T-helper 2 cell (primary cell): ENCODE data around the gene STUM.
A peak's percentile ranks its signal among the peaks of the same experiment; 100 is the strongest.
"Not testable (repeated sequence)": the region's sequence is repeated elsewhere in the genome, so short reads cannot be mapped to it uniquely, and the experiment has no call there.

Experiments used
- DNase-seq, 5 experiments: peaks; one replicate each; pipeline versions ENCODE4 v3.0.0 to v3.0.0-alpha.2; 2012 to 2022

The STUM gene

GRCh38 chr1:226628612-226629155 lies 80.1 kb downstream of the STUM start:
- no peak for DNase-seq

GRCh38 chr1:226629210-226629895 lies 80.8 kb downstream of the STUM start:
- no peak for DNase-seq

- DNase-seq = no peak
These were observed 81.5 kb downstream of the STUM start for GRCh38 chr1:226629896-226630550.

GRCh38 chr1:226630592-226630991 lies 82.0 kb downstream of the STUM start:
- no peak for DNase-seq

GRCh38 chr1:226631229-226632000 lies 82.9 kb downstream of the STUM start:
- no peak for DNase-seq

- DNase-seq = no peak
These were observed 83.8 kb downstream of the STUM start for GRCh38 chr1:226632169-226632879.

- no peak for DNase-seq
These were observed 84.4 kb downstream of the STUM start for GRCh38 chr1:226632922-226633351.

- DNase-seq = no peak
These were observed 85.1 kb downstream of the STUM start for GRCh38 chr1:226633541-226634165.

GRCh38 chr1:226634166-226634588 lies 85.6 kb downstream of the STUM start:
- DNase-seq = peak; percentile 67 to 76 (median 75)

GRCh38 chr1:226634611-226635246 lies 86.2 kb downstream of the STUM start:
- no peak for DNase-seq

GRCh38 chr1:226635456-226635941 lies 86.9 kb downstream of the STUM start:
- peak in 2 of 5 experiments; percentile 33 to 45 for DNase-seq

GRCh38 chr1:226636847-226637096 lies 88.2 kb downstream of the STUM start:
- no peak for DNase-seq

GRCh38 chr1:226637147-226637935 lies 88.8 kb downstream of the STUM start:
- no peak for DNase-seq

- DNase-seq = no peak
These were observed 89.5 kb downstream of the STUM start for GRCh38 chr1:226638001-226638601.

GRCh38 chr1:226638608-226639007 lies 90.0 kb downstream of the STUM start:
- DNase-seq = no peak

GRCh38 chr1:226639206-226639605 lies 90.6 kb downstream of the STUM start:
- DNase-seq = not testable (repeated sequence)

GRCh38 chr1:226639631-226640061 lies 91.1 kb downstream of the STUM start:
- no peak for DNase-seq

GRCh38 chr1:226640321-226641136 lies 92.0 kb downstream of the STUM start:
- no peak for DNase-seq

GRCh38 chr1:226641671-226642231 lies 93.2 kb downstream of the STUM start:
- DNase-seq = no peak
